Activated T-cell treated with anti-CD3 and anti-CD28 coated beads for 1 hour (primary cell): ENCODE results near the gene TCERG1L.
"Not testable (repeated sequence)": the region's sequence is repeated elsewhere in the genome, so short reads cannot be mapped to it uniquely, and the experiment has no call there.

Experiments used
- DNase-seq: peaks from one replicate; pipeline ENCODE4 v3.0.0-alpha.2; 2020; ENCODE audit warnings: low read depth

The TCERG1L gene, protein sequence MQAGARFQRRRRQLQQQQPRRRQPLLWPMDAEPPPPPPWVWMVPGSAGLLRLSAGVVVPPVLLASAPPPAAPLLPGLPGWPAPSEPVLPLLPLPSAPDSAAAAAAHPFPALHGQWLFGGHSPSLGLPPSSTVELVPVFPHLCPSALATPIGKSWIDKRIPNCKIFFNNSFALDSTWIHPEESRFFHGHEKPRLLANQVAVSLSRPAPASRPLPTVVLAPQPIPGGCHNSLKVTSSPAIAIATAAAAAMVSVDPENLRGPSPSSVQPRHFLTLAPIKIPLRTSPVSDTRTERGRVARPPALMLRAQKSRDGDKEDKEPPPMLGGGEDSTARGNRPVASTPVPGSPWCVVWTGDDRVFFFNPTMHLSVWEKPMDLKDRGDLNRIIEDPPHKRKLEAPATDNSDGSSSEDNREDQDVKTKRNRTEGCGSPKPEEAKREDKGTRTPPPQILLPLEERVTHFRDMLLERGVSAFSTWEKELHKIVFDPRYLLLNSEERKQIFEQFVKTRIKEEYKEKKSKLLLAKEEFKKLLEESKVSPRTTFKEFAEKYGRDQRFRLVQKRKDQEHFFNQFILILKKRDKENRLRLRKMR

DNA sequence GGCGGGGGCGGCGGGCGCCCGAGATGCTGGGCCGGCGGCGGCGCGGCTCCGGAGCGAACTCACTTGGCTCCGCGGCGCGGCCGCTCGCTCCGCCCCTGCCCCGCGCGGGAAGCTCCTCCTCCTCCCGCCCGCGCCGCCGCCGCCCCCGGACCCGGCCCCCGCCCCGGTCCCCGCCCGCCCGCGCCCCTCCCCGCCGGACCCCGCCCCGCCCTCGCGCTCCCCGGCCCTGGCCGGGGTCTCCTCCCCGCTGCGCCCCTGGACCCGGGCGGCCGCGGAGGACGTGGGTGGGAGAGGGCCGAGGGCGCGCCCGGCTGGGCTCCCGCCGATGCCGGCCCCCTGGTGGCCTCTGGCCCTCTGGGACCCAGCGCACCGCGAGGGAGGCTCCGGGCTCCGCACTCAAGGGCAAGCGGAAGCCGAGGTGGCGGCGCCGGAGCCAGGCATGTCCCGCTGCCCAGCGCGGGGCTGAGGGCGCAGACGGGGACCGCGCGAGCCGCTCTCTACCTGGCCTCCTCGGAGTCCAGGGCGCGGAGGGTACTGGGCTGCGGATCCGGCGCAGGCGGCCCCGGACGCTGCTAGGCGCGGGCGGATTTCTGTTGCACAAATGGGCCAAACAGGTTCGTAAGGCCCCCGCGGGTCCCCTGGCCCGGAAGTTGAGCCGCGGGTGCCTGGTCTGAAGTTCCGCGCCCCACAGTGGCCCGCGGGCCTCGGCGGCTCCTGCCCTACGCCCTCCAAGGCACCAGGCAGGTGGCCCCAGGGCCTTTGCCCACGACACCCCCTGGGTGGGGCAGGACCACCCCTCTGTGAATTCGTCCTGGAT is at the start of gene TCERG1L:
Gene TCERG1L, minus strand, starts transcription at position 61 of the 817 bp plus-strand sequence. CDS start 86 bp downstream, outside the sequence.
- DNase-seq = no peak

DNA sequence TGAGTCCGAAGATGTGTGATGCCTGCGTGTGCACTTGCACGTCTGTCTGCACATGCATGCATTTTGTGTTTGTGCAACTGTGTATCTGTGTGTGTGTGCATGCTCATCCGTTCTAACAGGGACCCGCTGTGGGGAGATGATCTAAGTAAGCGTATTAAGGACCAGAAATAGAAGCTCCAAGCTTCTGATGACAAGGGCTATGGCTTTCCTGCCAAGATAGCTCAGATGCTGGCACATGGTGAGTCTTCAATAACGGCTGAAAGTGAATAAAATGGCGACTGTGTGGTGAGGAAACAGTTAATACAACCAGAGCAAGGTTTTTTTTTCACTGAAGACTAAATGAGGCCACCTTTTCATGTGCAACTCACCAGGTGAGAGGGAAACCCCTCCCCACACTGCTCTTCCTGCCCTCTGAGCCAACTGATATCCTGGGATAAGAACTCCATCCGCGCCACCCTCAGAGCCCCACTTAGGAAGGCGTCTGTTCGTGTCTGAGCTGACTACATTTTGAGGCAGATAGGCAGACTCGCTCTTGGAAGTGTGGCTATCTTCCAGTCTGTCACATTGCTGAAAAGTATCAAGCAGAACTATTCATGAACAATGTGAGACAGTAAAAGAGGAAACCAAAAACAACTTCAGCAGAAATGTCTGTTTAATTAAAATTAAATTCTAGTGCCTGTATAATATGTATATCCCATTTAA is 47.4 kb upstream of the TCERG1L start:
- DNase-seq = no peak

DNA sequence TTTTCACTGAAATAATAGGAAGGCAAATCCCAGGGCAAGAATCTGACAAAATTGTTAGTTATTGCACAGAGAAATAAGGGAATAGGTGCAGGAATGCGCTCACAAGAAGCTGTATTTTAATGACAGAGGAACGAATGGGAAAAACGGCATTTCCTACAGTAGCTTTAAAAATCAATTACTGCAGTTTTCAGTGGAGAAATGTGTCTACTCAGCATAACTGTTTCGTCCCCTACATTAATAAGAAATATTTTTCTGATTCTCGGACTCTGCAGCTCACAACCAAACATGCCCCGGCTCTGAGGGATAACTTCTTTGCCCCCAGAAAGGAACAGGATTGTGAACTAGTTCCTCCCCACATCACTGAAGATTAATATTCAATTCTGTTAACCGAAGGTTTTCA is 44.9 kb upstream of the TCERG1L start:
- no peak for DNase-seq

DNA sequence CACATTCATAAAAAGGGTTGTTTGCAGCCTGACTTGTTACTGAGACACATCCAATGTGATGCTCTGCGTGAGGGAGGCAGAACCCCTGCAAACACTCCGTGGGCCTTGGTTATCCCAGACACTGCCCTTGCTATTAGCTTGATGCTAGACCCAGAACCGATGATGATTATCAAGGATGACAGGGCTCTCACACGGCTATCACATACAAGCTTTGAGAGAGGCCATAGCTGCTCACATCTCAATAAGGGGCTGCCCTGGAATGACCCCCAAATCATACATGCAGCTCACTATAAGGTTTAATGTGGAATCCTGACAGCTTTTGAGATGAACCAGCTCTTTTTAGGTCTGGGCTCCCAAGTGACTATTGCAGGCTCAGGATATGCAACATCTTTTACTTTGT is 44.4 kb upstream of the TCERG1L start:
- no peak for DNase-seq

DNA sequence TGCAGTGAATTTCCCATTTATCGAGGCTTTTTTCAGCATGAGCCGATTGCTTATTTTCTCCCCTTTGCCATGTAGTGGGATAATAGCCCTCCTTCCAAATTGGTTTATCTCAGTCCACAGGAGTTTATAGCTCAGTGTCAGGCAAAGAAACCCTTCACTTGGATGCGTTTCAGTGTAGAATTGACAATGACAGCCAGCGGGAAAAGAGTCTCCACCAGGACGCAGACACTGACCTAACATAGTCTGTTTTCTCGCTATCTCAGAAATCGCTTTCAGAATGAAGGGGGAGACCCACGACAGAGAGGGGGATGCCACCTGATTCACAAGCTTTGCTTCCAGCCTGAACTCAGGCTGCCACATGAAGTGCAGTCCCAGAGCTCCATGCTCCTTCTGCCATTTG is 43.5 kb upstream of the TCERG1L start:
- DNase-seq = no peak

DNA sequence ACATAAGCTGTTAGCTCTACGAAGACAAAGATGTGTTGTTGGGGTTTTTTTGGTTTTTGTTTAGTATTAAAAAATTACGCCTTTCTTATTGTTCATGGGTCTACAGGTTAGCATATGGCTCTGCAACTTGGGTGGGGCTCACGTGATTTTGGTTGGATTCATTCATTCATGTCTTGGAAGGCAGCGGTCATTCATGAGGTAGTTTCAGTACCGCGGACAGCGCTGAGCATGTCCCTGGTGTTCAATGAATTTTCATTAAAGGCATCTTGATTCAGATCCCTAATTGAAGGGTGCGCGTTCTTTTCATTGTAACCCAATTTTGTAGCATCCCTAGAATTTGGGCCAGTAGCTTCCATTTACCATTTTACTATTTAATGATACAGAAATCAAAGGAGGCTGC is 42.9 kb upstream of the TCERG1L start:
- no peak for DNase-seq

DNA sequence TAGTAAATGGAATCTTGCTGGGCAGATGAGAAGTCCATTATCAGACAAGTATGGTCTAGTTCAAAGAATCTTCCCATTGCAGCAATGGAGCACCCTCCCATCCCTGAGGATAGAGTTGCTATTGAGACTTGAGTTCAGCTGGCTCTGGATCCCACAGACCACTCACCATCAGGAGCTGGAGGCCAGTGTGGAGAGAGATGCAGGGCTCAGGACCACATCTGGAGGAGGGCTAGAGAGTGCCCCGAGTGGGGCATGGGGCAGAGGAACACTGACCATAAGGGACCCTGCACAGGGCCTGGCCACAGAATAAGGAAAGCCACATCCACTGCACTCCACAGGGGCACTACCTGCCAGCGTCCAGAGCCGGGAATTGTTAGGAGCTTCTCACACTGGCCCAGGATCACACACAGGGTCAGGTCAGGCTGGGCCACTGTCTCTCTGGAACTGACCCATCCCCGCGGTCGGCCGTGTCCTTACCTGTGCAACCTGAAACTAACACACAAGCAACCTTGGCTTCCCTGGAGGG is 41.3 kb upstream of the TCERG1L start:
- no peak for DNase-seq

DNA sequence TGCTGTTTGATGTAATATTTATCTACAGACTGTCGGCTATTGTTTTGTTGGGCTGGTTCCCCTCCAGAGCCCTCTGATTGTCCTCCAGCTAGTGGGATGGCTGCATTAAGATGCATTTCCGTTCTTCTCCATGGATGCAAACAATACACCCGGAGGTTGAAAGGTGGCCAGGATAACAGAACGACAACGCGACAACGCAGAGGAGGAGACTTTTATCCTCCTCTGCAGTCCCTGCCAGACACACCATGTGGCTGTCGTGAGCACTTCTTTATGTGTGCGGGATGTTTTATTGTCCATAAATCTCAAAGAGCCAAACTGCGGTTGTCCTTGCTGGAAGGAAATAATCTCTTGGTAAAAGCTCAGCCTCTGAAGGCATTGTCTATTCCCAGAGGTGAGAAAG is 39.1 kb upstream of the TCERG1L start:
- DNase-seq = no peak

DNA sequence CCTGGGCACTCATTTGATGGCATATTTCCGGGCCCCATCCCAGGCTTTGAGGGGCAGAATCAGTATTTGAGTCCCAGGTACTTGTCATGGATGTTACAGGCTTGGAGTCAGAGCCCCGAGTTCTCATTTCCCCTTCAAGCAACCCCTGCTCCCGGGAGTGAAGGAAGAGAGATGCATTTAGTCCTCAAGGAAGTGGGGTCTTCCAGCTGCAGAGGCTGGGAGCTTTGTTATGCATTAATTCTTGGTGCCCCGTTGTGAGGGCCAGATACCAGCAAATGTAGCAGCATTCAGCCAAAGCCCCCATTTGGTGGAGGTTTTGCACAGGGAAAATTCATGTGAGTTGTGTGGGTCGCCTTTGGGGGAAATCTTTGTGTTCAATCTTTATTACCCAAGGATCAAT is 38.7 kb upstream of the TCERG1L start:
- DNase-seq = no peak

DNA sequence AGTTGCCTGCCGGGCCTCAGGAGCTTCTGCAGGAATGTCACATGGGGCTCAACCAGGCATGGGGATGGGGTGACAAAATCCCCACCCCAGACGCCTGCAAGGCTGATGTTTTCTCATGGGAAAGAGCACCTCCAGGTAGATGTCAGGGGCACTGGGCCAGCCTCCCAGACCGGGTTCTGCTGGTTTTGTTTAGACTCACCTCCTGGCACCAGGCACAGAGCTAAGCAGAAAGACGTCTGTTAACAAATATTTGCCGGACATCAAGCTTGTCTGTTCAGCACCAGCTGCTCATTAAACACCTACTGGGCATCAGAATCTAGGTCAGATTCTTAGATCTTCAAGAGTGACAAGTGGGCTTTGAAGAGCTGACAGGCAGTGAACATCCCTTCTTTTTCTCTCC is 34.9 kb upstream of the TCERG1L start:
- no peak for DNase-seq

DNA sequence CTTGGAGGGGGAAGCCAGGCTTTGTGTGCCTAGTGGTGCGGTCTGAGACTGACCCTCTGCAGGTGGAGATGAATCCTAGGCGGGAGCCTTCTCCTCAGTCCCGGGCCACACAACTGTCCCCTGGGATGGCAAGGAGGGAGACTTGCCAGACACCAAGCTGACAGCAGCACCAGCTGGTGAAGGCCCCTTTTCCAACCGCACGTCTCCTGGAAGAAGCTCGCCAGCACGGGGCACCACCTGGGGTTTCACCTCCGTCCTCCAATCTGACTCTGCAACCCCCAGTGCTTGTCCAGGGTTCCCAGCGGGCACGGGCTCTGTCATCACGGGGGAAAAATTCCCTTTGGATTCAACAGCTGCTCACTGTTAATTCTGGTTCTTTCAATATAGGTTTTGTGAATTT is 34.2 kb upstream of the TCERG1L start:
- DNase-seq = no peak

DNA sequence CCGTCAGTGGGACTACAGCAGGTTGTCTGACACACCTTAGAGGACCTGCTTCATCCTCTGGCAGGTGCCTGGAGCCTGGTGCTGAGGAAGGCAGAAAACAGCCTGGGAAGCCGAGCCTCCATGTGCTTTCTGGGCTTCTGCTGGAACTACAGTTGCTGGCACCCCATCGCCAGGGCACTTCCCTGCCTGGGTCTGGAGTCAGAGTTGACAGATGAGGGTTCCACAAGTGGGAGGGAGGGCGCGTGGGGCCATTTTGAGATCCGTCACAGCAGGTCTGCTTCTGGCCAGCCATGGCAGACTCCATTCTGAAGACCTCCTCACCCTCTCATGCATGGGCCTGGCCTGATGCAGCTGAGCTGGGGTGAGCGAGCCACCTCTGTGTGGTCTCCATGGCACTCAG is 33.2 kb upstream of the TCERG1L start:
- DNase-seq = no peak

DNA sequence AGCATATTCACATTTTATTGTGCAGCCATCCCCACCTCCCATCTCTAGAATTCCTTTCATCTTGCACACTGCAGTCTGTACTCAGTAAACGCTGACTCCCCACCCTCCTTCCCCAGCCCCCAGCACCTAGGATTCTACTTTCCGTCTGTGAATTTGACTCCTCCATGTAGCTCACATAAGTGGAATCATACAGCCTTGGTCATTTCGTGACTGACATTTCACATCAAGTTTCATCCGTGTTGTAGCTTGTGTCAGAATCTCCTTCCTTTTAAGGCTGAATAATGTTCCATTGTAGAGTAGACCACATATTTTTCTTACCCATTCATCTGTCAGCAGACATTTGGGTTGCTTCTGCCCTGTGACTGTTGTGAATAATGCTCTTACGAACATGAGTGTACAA is 26.2 kb upstream of the TCERG1L start:
- DNase-seq = no peak

DNA sequence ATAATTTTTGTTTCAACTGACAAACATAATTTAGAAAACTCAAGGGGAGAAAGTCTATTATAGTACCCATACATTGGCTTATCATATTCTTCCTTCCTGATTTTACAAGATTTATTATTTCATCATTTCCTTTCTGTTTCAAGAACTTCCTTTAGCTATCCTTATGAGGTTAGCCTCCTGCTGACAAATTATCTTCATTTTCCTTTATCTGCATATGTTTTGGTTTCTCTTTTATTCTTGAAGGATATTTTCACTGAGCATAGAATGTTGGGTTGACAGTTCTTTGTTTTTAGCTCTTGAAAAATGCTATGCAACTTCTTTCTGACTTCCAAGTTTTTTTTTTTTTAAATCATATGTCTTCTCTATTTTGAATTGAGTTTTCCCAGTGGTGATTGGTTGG is 21.3 kb upstream of the TCERG1L start:
- no peak for DNase-seq

DNA sequence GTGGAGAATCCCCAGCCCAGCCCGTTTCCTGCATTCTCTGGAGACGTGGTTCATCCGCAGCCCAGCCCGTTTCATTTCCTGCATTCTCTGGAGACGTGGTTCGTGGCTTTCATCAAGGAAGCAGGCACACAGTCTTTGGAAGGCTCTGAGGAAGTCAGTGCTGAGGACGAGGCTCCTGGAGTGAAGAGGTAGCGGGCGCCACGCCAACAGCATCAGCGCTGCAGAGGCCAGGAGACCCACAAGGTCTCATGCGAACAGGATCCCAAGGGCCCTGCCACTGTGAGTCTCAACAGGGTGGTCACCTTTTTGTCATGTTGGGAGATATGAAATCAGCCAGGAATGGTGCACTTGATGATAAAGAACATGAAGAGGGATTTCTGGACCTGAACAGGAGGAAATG is 12.4 kb upstream of the TCERG1L start:
- DNase-seq = no peak

DNA sequence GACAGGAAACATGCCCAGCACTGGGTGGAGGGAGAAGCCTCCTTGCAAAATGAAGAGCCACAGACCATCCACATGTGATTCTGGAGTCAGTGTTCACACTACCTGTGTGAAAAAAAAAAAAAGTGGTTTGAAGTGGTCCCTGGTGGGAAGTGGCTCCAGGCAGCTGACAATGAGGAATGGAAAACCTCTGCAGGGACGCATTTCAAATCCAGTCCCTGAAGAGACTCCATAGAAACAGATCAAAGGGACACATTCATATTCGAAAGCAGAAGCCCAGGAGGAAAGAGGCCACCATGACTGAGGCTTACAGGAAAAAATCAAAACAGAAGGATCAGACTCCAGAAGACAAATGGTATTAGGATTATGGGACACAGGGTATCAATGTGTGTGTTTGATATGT is 11.5 kb upstream of the TCERG1L start:
- no peak for DNase-seq

DNA sequence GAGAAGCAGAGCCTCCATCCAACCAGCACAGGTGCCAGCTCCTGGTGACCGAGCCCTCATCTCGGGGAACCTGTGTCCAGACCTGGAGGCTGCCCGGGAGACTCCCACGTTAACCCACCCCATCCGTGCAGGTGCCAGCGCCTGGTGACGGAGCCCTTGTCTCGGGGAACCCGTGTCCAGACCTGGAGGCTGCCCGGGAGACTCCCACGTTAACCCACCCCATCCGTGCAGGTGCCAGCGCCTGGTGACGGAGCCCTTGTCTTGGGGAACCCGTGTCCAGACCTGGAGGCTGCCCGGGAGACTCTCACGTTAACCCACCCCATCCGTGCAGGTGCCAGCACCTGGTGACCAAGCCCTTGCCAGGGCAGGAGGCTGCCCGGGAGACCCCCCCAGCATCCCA is 11.1 kb upstream of the TCERG1L start:
- DNase-seq = not testable (repeated sequence)

DNA sequence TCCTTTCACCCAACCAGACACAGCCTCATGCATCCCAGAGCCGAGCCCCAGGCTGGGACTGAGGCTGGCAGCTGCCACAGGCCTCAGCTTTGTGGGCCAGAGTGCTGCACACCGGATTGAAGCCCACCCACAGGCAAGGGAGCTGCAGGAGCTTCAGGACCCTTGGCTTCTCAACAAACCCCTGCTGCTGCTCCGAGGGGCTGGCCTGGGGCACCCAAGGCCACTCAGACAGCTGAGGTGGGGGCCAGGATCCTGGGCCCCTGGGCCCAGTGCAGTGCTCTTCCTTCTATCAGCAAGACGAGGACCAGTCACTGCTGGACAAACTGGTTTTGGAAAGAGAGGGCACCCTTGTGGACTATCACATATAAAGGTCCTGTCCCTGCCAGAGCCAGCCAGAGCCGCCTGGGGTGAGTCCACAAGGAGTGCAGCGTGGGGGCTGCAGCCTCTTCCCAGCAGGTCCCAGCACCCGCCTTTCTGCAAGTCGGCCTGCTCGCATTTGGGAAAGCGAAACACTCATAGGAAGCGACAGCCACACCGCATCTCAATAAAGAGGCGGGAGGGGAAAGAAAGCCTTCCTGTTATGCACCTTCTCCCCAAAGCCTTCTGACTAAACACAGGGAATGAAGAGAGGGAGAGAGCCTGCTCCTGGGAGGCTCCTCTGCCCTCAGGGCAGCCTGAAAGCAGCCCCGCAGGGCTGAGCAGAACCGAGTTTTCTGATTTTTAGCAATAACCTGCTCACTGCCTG is 9.5 kb upstream of the TCERG1L start:
- no peak for DNase-seq

DNA sequence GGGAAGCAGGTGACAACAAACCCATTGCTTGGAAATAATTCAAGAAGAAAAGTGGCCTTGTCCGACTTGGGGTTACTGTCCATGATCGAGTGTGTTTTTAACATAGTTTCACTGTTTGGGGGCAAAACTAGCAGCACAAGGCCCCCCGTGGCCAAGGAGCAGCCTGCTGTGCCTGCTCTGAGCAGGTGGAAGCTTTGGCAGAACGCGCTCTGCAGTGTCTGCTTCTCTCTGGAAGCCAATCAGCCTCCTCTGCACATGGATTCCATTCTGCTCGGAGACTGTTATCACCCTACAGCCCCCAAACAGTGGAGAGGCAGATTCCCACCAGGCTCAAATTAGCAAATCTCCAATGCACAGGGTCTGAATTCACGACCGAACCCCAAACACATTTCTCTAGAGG is 7.3 kb upstream of the TCERG1L start:
- DNase-seq = no peak

DNA sequence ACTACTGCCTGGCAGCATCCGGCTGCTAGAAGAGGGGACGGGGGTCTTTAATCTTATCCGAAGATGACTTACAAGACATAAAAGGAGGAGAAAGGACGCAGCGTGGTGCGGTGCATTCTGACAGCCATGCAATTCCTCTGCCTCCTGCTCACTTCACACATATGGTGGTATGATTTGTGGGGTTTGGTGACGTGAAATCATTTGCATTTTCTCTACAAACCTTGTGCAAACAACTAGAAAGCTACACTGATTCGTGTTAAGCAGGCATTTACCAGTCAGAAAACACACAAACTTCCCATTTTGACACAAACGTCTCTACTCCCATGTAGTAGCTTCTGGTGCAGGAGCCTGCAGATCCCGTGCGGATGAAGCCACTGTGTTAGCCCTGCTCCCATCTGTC is 6.8 kb upstream of the TCERG1L start:
- no peak for DNase-seq

DNA sequence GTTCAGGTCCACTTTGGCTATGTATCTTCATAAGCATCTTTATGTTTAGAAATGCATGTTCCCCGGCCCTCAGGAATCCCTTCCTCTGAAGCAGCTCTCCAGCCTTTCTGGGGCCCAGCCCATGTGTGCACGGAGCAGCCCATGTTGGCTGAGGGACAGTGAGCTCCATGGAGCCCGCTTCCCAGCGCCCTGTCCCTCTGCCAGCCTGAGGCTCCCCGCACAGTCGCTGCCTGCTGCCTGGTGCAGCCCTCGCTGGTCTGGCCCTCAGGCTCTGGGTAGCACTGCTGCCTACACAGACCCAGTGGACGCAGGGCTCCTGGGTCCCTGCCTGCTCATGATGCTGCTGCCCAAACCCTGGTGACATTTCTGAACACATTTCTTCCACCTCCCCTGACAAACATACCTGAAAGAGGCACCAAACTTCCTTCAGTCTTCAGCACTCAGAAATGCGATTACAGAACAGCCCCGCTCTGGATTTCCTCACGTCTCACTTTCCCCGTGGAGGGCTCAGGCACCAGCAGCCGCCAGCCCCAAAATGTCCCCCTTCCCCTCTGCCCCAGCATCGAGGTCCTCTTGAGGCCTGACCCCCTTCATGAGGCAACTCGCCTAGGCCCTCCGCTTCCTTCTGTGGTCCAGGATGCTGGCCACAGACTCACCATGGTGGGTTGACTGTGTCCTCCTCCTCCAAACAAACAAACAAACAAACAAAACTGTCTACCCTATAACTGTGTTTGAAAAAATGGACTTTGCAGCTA is 5.0 kb upstream of the TCERG1L start:
- DNase-seq = no peak
